Right lung (tissue), 10 donors: ENCODE data around the gene ITIH6. TPM values are rescaled to one million over a fixed set of nuclear protein-coding genes. Genes with fewer than 3 reads are reported as not detected.
"Not testable (repeated sequence)": the region's sequence is repeated elsewhere in the genome, so short reads cannot be mapped to it uniquely, and the experiment has no call there.

Experiments used
- DNase-seq, 2 donors: peaks; one replicate each; pipeline ENCODE4 v3.0.0-alpha.2; 2013
- long read RNA-seq, 8 donors: transcript quantifications; one replicate each; lab custom pipeline, GENCODE V29; 2026
- polyA plus RNA-seq, 5 donors: library from polyadenylated mRNA; unstranded; fragments of 120-200 nt; gene quantifications; one replicate each; pipeline versions ENCODE4 v1.2.1 to v1.2.3, GENCODE V29; 2013; ENCODE audit warnings: inconsistent platforms in 1 of 5, low replicate concordance in 1 of 5; ENCODE audit not compliant: insufficient read length in 5 of 5, insufficient read depth in 1 of 5

Gene ITIH6, protein sequence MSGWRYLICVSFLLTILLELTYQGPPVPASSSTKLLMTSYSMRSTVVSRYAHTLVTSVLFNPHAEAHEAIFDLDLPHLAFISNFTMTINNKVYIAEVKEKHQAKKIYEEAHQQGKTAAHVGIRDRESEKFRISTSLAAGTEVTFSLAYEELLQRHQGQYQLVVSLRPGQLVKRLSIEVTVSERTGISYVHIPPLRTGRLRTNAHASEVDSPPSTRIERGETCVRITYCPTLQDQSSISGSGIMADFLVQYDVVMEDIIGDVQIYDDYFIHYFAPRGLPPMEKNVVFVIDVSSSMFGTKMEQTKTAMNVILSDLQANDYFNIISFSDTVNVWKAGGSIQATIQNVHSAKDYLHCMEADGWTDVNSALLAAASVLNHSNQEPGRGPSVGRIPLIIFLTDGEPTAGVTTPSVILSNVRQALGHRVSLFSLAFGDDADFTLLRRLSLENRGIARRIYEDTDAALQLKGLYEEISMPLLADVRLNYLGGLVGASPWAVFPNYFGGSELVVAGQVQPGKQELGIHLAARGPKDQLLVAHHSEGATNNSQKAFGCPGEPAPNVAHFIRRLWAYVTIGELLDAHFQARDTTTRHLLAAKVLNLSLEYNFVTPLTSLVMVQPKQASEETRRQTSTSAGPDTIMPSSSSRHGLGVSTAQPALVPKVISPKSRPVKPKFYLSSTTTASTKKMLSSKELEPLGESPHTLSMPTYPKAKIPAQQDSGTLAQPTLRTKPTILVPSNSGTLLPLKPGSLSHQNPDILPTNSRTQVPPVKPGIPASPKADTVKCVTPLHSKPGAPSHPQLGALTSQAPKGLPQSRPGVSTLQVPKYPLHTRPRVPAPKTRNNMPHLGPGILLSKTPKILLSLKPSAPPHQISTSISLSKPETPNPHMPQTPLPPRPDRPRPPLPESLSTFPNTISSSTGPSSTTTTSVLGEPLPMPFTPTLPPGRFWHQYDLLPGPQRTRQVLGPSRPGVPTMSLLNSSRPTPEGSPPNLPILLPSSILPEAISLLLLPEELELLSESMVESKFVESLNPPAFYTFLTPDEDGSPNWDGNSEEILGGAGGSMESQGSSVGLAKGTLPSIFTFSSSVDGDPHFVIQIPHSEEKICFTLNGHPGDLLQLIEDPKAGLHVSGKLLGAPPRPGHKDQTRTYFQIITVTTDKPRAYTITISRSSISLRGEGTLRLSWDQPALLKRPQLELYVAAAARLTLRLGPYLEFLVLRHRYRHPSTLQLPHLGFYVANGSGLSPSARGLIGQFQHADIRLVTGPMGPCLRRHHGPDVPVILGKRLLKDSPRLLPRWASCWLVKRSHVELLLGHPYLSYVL
- polyA plus RNA-seq = under 1 TPM in 4 of 5 donors, not detected in 1; 0.04 to 0.18 (median 0.09) TPM
- long read RNA-seq, donor 1 = 0 reads
- long read RNA-seq, donor 2, partial matches to known transcripts = 470 of 591 reads
- long read RNA-seq, donor 2, other reads (novel, unspliced or antisense) = 121 of 591 reads
- long read RNA-seq, donor 3, partial matches to known transcripts = 1,074 of 1,215 reads
- long read RNA-seq, donor 3, other reads (novel, unspliced or antisense) = 141 of 1,215 reads
- long read RNA-seq, donor 4 = 0 reads
- long read RNA-seq, donor 5, partial matches to known transcripts = 1,096 of 1,134 reads
- long read RNA-seq, donor 5, other reads (novel, unspliced or antisense) = 38 of 1,134 reads
- long read RNA-seq, donor 6, partial matches to known transcripts = 680 of 877 reads
- long read RNA-seq, donor 6, other reads (novel, unspliced or antisense) = 197 of 877 reads
- long read RNA-seq, donor 7, partial matches to known transcripts = 611 of 854 reads
- long read RNA-seq, donor 7, other reads (novel, unspliced or antisense) = 243 of 854 reads
- long read RNA-seq, donor 8 = 0 reads

- DNase-seq = no peak
Measured at GRCh38 chrX:54798137-54798536, at the start of gene ITIH6. ITIH6 (minus strand) TSS chrX:54798255; CDS start chrX:54798210, 45 bp downstream.

GRCh38 chrX:54847700-54848099, 49.6 kb upstream of the ITIH6 start:
- not testable (repeated sequence) for DNase-seq

DNA sequence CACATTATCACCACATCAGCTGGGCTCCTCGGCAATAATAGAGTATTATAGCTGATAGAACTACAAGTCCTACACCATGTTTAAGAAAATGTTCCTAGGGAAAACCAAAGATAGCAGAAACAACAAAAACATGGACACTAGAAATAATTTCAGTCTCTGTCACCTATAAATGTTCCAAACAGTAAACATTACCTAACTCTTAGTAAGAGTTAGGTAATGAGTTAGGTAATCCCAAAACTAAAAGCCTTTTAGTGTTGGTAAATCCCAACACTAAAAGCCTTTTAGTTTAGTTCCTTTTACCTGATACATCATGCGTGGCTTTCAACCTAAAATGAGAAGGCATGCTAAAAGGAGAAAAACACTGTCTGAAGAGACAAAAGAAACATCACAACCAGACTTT, 45.0 kb upstream of the ITIH6 start:
- no peak for DNase-seq

DNA sequence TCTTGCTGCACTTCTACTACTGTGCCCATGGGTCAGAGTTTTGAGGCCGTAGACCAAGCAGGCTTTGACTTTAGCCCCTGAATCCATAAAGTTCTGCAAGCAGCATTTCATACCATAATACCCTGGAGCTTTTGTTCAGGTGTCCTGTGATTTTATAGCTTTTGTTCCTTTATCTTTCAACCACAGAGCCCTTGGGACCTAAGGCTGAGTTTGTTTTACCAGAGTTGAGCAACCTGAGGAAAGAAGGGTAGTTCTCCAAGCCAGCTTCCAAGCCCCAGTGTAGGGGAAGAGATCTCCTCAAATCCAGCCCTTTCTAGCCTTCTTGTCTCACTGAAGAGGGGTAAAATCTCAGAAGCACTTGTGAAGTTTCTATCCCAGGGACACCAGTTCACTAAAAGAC, 44.6 kb upstream of the ITIH6 start:
- no peak for DNase-seq

- DNase-seq = not testable (repeated sequence)
Measured at GRCh38 chrX:54841184-54841874, 43.3 kb upstream of the ITIH6 start.

DNA sequence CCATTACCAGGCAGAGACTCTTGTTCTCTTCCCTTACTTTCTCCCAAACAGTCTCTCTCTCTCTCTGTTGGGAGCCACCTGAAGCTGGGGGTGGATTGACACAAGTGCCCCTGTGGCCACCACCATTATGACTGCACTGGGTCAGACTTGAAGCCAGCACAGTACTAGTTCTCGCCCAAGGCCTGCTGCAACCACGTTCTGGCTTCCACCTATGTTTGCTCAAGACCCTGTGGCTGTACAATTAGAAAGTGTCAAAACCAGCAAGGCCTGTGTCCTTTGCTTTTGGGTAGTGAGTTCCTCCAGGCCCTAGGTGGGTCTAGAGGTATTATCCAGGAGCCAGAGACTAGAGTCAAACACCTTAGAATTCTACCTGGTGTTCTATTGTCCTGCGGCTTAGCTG, 40.5 kb upstream of the ITIH6 start:
- DNase-seq = no peak

DNA sequence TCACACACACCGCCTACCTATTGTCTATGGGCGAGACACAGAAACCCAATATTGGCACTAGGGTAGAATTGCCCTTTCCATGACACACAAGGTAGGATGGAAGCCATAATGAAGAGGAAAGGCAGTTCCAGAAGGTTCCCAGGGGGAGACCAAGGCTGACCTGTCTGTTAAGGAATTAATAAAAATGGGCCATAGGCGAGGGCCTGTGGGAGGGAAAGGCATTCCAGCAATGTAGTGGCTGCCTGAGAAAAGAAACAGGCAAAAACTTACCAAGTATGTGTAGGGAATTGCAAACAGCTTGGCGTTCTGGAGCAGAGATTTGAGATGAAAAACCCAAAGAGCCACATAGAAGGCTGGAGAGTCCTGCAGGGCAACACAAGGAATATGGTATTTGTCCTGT, 28.5 kb upstream of the ITIH6 start:
- DNase-seq = no peak

DNA sequence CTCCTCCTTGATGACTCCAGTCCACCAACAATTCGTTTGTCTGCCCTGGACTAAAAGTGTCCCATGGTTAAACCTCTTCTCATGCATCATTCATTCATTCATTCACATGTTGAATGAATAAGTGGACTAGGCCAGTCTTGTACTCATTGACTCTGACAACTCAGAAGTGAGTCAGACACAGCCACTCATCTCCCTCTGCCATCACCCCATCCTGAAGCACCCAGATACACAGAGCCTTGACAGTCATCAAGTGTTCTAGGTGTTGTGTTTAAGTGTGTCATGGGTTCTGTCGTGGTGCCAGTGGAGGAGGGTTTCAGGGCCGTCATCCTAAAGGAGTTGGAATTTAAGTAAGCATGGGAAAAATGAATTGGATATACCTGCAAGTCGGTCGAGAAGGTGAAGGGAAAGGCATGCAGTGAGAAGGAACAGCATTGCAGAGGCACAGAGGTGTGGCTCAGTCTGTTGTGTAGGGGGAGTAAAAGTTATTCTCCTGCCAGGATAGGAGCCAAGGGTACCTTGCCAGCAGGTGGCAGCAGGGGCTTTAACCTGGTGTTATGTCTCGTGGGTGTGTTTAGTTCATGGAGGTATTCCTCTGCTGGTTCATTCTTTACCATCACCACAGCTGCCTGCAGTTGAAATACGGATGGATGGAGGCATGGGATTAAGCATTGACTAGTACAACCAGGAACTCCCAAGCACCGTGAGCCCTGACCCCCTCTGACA, 27.8 kb upstream of the ITIH6 start:
- no peak for DNase-seq

DNA sequence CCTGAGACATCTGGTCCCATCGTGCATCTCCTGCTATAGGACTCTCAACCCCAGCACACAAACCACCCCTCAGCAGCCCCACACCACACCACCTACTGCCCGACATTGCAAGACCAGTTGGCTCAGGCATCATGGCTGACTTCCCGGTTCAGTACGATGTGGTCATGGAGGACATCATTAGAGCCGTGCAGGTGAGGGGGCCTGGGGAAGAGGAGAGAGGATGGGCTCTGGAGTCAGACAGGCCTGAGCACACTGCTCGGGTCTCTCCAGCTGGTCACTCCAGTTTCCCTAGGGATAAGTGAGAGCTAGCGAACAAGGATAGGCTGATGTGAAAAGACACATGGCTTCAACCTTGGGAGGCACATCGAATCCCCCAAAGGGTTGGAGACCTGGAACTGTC, 26.7 kb upstream of the ITIH6 start:
- DNase-seq = no peak

- DNase-seq = no peak
Measured at GRCh38 chrX:54824195-54824594, 26.1 kb upstream of the ITIH6 start.

- no peak for DNase-seq
Measured at GRCh38 chrX:54821310-54821709, 23.3 kb upstream of the ITIH6 start.

DNA sequence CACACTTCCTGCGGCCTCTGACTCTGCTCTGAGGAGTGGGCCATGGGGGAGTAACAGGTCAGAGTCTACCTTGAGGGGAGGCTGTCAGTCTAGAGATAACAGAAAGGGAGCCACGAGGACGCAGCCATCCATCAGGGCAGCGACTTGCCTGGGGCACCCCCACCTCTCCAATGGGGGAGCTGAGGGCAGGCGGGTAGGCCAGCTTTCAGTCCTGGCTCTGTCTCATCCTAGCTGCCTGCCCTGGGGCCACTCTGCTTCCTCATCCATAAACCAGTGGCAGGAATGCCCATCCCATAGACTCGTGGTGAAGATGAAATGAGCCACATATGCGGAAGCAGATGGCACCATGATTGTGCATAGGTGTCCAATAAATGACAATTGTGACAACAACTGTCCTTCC, 22.7 kb upstream of the ITIH6 start:
- DNase-seq = no peak

DNA sequence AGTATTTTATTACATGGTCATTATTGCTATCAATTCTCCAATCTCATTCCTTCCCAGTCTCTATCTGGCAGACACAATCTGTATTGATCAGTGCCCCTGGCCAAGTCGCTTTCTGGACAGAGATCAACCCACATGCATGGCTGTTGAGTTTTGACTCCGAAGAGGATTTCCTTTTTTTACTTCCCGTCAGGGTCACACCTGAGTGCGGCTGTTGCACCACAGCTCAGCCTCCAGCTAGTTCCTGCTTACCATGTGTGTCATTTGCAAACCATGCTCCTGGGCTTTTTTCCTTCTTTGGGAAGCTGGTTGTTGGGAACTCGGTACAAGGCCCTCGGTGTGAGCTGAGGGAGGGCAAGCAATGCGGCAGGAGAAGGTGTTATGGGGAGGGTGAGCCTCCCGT, 21.1 kb upstream of the ITIH6 start:
- DNase-seq = no peak

DNA sequence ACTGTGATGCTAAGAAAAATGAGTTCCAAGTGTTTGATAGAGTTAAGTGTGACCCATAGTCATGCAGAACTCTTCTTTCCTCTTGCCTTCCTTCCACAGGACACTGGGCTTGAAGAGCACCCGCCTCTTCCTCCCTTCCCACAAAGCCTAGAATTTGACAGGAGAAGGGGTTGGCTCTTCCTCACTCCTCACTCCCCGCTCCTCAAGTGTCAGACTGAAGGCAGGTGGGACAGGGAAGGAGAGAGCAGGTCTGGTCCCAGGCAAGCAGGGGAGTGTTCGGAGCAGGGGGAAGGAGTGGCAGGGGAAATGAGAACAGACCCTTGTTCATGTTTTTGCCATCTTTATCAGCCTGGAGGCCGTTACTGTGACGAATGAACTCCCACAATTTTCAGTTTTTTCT, 20.2 kb upstream of the ITIH6 start:
- DNase-seq = no peak

- DNase-seq = no peak
Measured at GRCh38 chrX:54817220-54817820, 19.3 kb upstream of the ITIH6 start.

DNA sequence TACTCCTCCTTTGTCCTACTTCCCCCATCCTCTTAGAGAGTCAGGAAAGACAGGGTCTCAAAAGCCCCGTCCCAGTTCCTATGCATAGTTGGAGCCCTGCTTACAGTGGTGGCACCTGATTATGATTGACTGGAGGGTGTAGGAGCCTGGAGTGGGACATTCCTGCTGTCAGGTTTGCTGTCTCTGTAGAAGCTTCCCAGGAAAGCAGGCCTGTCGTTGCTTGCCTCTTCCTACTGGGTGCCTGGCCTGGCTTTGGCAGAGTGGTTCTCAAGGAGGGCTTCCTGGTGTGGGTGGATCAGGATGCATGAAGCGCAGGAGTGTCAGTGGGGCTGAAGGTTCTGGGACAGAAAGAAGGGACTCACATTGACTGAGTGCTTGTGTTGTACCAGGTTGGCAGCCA, 14.3 kb upstream of the ITIH6 start:
- DNase-seq = no peak

GRCh38 chrX:54811301-54811885, 13.3 kb upstream of the ITIH6 start:
- no peak for DNase-seq

DNA sequence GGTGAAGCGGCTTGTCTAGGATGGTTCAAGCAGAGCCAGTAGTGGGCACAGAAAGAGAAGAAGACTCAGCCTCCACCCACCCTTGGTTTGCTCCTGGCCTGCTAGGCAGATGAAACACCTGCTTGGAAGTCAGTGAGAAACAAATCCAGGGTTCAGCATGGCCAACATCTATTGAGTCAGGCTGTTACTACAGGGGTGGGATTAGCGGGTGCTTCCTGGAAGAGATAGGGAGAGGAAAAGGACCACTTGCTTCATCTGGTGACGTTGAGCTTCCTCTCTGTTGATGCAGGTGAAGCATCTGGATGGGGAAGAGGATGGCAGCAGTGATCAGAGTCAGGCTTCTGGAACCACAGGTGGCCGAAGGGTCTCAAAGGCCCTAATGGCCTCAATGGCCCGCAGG, 12.5 kb upstream of the ITIH6 start:
- DNase-seq = no peak
